GM12801 (cell line): Measurements from ENCODE around the gene ARL5C.

ENCODE experiments used
- CTCF ChIP-seq: IDR thresholded peaks from one replicate; pipeline ENCODE4 v1.5.1; 2011; ENCODE audit warnings: control low read depth; ENCODE audit not compliant: insufficient read length; ENCODE audit errors: extremely low read depth

ARL5C gene

GRCh38 chr17:39165178-39165840, 652 bp downstream of the ARL5C start:
- TF ChIP-seq CTCF, result no peak

GRCh38 chr17:39164675-39165143, 1.3 kb downstream of the ARL5C start:
- TF ChIP-seq CTCF, result no peak

- no peak for TF ChIP-seq CTCF
Observed at GRCh38 chr17:39161962-39162361, 4.0 kb downstream of the ARL5C start.

- TF ChIP-seq CTCF, result no peak
Observed at GRCh38 chr17:39158623-39159022, 7.3 kb downstream of the ARL5C start.

- TF ChIP-seq CTCF, result no peak
Observed at GRCh38 chr17:39156491-39156890, 9.5 kb downstream of the ARL5C start.

GRCh38 chr17:39155654-39156053, 10.3 kb downstream of the ARL5C start:
- TF ChIP-seq CTCF, result no peak

DNA sequence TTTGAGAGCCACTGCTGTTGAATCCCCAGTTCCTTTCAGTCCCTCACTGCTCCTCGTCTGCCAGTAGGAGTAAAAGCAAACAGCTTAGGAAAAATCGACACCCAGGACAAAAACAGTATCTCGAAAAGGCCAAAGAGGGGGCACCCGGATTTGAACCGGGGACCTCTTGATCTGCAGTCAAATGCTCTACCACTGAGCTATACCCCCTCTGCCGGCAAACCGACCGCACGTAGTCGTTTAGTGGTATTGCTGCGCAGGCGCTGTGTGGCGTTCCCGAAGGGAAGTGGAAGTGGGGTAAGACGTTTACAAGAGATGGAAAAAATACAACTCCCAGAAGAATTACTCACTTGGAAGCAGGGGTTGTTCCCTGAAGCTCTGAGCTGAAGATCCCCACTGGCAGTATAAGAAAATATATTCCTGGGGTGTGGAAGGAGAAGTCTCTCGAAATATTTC, 12.3 kb downstream of the ARL5C start:
- no peak for TF ChIP-seq CTCF
